ENCODE results near the gene SNX11.
A peak's percentile ranks its signal among the peaks of the same experiment; 100 is the strongest.
"Not testable (repeated sequence)": the region's sequence is repeated elsewhere in the genome, so short reads cannot be mapped to it uniquely, and the experiment has no call there.

The SNX11 gene

GRCh38 chr17:48107137-48108055, at the start of gene SNX11:
Gene SNX11, plus strand, starts transcription at chr17:48107766. Its CDS starts 4,278 bp downstream, at chr17:48112044.
- DNase-seq = peak; percentile 80

DNA sequence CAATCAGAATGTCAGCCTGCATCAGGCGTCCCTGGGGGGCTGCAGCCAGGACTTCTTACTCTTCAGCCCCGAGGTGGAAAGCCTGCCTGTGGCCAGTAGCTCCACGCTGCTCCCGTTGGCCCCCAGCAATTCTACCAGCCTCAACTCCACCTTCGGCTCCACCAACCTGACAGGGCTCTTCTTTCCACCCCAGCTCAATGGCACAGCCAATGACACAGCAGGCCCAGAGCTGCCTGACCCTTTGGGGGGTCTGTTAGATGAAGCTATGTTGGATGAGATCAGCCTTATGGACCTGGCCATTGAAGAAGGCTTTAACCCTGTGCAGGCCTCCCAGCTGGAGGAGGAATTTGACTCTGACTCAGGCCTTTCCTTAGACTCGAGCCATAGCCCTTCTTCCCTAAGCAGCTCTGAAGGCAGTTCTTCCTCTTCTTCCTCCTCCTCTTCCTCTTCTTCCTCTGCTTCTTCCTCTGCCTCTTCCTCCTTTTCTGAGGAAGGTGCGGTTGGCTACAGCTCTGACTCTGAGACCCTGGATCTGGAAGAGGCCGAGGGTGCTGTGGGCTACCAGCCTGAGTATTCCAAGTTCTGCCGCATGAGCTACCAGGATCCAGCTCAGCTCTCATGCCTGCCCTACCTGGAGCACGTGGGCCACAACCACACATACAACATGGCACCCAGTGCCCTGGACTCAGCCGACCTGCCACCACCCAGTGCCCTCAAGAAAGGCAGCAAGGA, 49.0 kb upstream of the SNX11 start:
- no peak for DNase-seq

- DNase-seq = no peak
Measured at GRCh38 chr17:48059125-48059668, 48.4 kb upstream of the SNX11 start.

DNA sequence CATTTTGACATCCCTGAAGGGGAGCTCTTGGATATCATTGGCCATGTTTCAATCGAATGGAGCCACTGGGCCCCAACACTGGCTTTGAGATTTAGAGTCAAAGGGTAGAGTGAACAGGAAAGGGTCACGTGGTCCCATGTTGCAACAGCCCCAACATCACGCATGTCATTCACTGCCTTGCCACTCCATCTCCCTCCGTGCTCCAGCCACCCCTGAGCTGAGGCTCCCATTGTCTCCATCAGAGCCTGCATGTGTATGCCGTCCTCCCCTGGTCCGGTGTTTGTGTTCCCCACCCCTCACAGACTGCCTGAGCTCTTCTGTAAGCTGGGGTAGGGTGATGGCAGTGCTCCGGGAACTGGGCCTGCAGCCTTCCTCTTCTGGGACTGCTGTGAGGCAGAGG, 47.3 kb upstream of the SNX11 start:
- no peak for DNase-seq

DNA sequence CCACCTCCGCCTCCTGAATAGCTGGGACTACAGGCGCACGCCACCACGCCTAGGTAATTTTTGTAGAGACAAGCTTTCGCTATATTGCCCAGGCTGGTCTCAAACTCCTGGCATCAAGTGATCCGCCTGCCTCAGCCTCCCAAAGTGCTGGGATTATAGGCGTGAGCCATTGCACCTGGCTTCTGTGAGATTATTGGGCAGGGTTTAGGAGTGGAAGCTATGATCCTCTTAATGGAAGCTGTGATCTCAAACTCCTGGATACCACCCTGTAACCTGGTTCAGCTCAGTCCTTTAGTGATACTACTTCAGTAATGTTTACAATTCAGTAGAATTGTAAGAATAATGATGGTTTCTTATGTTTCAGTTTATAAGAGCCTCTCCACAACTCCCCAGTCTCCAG, 45.3 kb upstream of the SNX11 start:
- DNase-seq = no peak

- no peak for DNase-seq
Measured at GRCh38 chr17:48064638-48065037, 42.9 kb upstream of the SNX11 start.

DNA sequence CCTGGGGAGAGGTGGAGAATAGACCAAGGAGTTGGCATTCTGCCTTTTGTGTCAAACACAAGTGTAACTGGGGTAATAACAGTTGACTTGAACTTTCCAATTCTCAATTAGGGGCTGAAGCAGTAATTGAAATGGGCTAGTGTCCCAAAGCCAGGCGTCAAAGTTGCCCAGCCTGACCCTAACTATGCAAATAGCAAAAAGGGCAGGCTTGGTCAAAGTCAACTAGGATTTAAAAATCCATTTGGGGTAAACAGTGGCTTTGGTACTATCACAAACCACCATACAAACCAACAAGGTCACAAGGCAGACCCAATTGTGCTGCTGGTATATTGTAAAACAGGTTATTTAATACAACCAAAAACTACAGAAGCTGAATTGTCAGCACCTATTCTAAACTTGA, 41.4 kb upstream of the SNX11 start:
- DNase-seq = no peak

DNA sequence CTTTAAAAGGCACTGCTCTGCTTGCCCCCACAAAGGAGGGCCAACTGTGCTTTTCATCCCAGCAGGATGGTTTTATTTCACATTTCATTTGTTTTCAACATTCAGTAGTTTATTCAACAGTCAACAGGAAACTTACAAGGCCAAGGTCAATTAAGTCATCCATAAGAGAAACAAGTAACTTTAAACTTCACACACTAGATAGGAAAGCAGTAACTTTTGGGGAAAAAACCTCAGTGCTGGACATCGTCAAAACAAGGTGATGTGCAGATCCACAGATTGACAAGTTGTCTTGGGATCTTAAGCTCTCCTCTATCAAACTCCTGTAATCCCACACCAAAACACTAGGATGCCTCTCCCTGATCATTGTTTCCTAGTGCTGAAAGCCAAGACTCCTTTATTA, 40.9 kb upstream of the SNX11 start:
- no peak for DNase-seq

- no peak for DNase-seq
Measured at GRCh38 chr17:48067245-48067644, 40.3 kb upstream of the SNX11 start.

DNA sequence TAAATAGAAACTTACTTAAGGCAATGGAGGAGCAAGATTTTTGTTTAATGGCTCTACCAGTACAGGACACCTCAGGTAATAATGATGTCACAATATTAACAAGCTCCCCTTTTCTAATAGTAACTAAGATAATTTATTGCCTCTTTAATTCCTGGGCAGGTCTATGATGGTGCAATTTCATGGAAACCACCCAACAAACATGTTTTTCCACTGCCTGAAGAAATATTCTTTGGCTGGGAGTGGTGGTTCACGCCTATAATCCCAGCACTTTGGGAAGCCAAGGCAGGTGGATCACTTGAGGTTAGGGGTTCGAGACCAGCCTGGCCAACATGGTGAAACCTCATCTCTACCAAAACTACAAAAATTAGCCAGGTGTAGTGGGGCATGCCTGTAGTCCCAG, 39.8 kb upstream of the SNX11 start:
- DNase-seq = not testable (repeated sequence)

DNA sequence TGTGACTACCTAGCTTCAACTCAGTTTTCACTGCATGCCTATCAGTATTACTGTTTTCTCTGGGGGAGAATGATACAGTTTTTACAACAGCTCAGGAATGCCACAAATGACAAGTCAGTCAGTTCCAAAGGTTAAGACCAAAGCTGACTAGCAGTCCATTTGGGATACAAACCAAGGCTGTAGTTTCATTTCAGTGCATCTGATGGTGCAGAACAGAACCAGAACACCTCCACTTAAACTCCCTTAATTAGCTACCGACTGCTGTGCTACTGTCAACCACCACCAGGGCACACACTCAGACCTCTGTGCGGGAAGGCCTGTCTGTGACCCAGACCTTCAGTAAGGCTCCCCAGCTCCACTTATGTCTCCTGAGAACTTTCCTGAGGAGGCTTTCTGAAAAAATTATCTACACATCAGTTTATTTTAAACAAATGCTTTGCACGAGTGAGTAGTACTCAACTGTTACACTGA, 39.0 kb upstream of the SNX11 start:
- no peak for DNase-seq

DNA sequence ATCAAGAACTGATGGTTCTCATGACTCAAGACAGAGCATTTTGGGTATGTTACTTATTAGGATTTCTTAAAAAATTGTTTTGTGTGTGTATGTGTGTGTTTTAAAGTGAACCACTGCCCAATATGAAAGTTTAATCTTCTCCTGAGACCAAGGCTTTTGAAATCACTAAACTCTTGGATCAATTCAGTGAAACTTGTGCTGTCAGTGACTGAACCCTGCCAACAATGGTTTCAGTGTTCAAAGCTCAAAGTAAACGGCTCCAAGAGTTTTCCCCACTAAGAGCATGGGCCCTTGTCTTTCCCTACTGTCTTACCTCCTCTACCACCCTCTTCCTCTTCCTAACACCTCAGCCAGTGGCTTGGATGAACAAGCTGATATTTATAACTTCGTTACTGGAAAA, 37.4 kb upstream of the SNX11 start:
- DNase-seq = no peak

GRCh38 chr17:48071654-48072053, 35.9 kb upstream of the SNX11 start:
- no peak for DNase-seq

- not testable (repeated sequence) for DNase-seq
Measured at GRCh38 chr17:48072811-48073210, 34.8 kb upstream of the SNX11 start.

- not testable (repeated sequence) for DNase-seq
Measured at GRCh38 chr17:48073566-48074094, 33.9 kb upstream of the SNX11 start.

DNA sequence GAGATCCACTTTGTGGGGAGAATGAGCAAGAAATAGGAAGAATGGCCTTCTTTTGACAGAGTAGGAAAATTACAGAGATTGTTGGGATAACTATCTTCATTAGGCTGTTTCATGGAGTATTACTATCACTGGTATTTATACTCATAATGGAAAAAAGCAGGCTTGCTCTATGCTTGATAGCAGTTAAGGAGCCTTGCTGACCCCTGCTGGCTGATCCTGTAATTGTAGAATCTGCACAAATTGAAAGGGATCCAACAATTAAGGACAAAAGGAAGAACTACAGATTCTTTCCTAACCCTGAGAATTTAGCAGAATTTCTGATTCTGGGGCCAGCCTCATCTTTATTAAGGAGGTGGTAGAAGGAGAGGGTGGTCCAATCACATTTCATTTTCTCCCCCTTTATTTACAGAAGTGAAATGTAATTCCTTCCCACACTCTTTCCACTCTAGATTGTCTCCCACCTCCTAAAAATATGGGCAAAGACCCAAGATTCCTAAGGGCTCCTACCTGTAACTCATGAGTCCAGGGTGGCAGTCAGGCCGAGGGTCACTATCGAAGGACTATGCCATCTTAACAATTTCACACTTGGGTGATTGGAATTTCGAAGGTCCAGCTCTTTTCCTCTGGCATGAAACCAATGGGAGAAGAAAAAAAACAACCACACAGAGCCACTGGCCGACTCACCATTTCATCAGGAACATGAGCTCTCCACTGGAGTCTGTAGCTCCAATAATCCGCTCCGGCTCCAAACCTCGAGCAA, 33.1 kb upstream of the SNX11 start:
- peak; percentile 26 for DNase-seq

GRCh38 chr17:48077152-48077551, 30.4 kb upstream of the SNX11 start:
- DNase-seq = not testable (repeated sequence)

- no peak for DNase-seq
Measured at GRCh38 chr17:48081858-48082257, 25.7 kb upstream of the SNX11 start.

GRCh38 chr17:48084932-48085331, 22.6 kb upstream of the SNX11 start:
- DNase-seq = no peak

GRCh38 chr17:48093341-48094045, 14.1 kb upstream of the SNX11 start:
- no peak for DNase-seq

DNA sequence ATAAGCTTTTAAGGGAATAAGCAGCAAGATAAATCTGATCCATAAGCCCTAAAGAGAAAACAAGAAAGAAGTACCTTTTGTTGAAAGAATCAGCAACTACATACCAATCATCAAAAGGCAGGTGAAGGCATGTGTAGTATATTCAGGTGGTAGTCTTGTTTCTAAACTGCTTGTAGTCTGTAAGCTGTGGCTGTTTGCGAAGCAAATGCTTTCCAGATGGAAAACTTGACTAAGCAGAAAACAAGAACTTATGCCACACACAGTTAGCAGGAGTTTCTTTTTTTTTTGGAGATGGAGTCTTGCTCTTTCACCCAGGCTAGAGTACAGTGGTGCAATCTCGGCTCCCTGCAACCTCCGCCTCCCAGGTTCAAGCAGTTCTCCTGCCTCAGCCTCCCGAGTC, 12.0 kb upstream of the SNX11 start:
- DNase-seq = no peak

DNA sequence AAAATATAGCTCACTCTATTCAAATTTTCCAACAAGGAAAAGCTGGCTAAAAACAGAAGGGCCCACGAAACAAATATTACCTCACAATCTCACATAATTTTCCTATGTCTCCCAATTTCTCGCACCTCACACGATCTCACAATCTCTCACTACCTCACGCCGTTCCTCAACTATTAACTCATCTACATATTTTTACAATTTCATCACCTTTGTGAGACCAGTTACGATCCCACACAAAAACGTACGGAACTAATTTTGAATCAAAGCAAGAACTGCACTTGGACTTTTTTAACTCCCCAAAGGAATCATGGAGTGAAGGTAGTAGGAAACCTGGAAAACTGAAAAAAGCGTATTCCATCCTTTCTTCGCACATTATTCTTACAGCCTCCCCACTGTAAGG, 7.4 kb upstream of the SNX11 start:
- DNase-seq = no peak
